Pancreas (tissue), 10 donors: ENCODE measurements around the gene TARS2. TPM values are rescaled to one million over a fixed set of nuclear protein-coding genes. Genes with fewer than 3 reads are reported as not detected.

Experiments
- ATAC-seq, 4 donors: fragments of 200-7000 bp; cut with Tn5 transposase; one replicate each; pipeline versions ENCODE4 v1.8.0 to v1.9.1; 2020; ENCODE audit warnings: mild to moderate bottlenecking in 4 of 4, moderate library complexity in 4 of 4
- DNase-seq, 6 donors: peaks; one replicate each; pipeline ENCODE4 v3.0.0-alpha.2; 2020
- FAIRE-seq: peaks from 2 replicates; lab custom pipeline; 2012; peaks lifted over from hg19 to GRCh38; lab: Jason Lieb, UNC
- H3K27ac ChIP-seq, 4 donors: fragments of 200-600 bp; sonication (generic); 1 replicate in 3 of 4; 2 replicates in 1 of 4; pipeline versions ENCODE4 v1.5.0 to v1.8.0; 2020
- H3K27me3 ChIP-seq, 4 donors: fragments of 200-600 bp; one replicate each; pipeline ENCODE4 v1.8.0; 2021
- H3K36me3 ChIP-seq, 3 donors: fragments of 200-600 bp; sonication (generic) in 1 of 3; one replicate each; pipeline versions ENCODE4 v1.5.0 to v1.8.0; 2020 to 2021
- H3K4me1 ChIP-seq, 3 donors: fragments of 200-600 bp; one replicate each; pipeline ENCODE4 v1.8.0; 2021
- H3K4me3 ChIP-seq, 4 donors: fragments of 200-600 bp; sonication (generic) in 2 of 4; one replicate each; pipeline versions ENCODE4 v1.5.0 to v1.8.0; 2020 to 2021
- H3K9me3 ChIP-seq, 4 donors: fragments of 200-600 bp; one replicate each; pipeline ENCODE4 v1.8.0; 2021
- CTCF ChIP-seq, 4 donors: fragments of 200-600 bp; sonication (generic) in 3 of 4; IDR thresholded peaks; one replicate each; pipeline versions ENCODE4 v1.5.0 to v1.8.0; 2021; ENCODE audit warnings: antibody characterized with exemption in 4 of 4
- WGBS, 2 donors: extraction: QIAGEN DNeasy Blood & Tissue Kit; methylation state at CpG; one replicate each; pipeline ENCODE4 v1.1.7; 2013; 5-methylcytosine and 5-hydroxymethylcytosine counted together
- intact Hi-C, 3 donors: fragments of 100-400 bp; cut with DNase I; formaldehyde crosslinking; loops; one replicate each; pipeline versions ENCODE4 v1.11.1 to v1.14.2; 2022
- polyA plus RNA-seq, 2 donors: library from polyadenylated mRNA; stranded (reverse); fragments of 200-250 nt; gene quantifications; one replicate each; pipeline ENCODE4 v1.2.3, GENCODE V29; 2013
- total RNA-seq, 6 donors: library from RNA; stranded (reverse); fragmentation: NEBNext Ultra II Directional in 4 of 6; extraction: Animal tissue kit (Norgen Biotek cat#: 25700) in 4 of 6; gene quantifications; one replicate each; pipeline versions ENCODE4 v1.2.1 to v1.2.4, GENCODE V29; 2021 to 2023
- donor health status: healthy with polysubstance abuse.
- donor health status: DM: no; HTN: no; CAD: no; lungs with moderate emphysema.
- donor health status: DM: no; HTN: no; CAD: no.
- donor health status: control.
- donor health status: control.
- donor health status: Bipolar disorder and iron deficiency.
- donor health status: DM: yes; HTN: yes; CAD: no.
- donor health status: DM: no; HTN: no; CAD: no.
- donor health status: DM: no; HTN: no; CAD: no.
- donor health status: DM: yes; HTN: yes; CAD: no.

The TARS2 gene
- total and polyA plus RNA-seq, 8 donors = 6.9 to 13.6 (median 9.8) TPM

- no peaks in the 10 kb centered on the region for H3K27me3 ChIP-seq
- no peak overlapping the region for H3K27ac ChIP-seq
- no peaks in the 10 kb centered on the region for H3K9me3 ChIP-seq
- ATAC-seq (no peak), DNase-seq (peak in 5 of 6 donors; percentile 42 to 77 (median 71)), FAIRE-seq (no peak)
- intact Hi-C loops = no loop called here
- whole genome bisulfite sequencing, 2 donors = 33 to 46% methylated on average over 12 of the region's 12 CpGs
- H3K4me3 ChIP-seq = no peak overlapping the region
- peaks cover 0 to 4% (median 0%) of the 10 kb centered on the region in 3 donors for H3K36me3 ChIP-seq
- TF ChIP-seq CTCF (IDR thresholded peaks at IDR 0.05) = no peak
- peaks cover 0 to 6% (median 4%) of the 10 kb centered on the region in 3 donors for H3K4me1 ChIP-seq
These were observed 24.3 kb downstream of the TARS2 start for GRCh38 chr1:150511551-150511950.

GRCh38 chr1:150511985-150512660, 24.9 kb downstream of the TARS2 start:
- intact Hi-C loops = no loop called here
- Histone ChIP-seq H3K4me1 (peaks cover 0 to 7% (median 4%) of the 10 kb centered on the region in 3 donors), H3K4me3 (no peak overlapping the region), H3K27ac (no peak overlapping the region), H3K27me3 (no peaks in the 10 kb centered on the region), H3K36me3 (no peaks in the 10 kb centered on the region), H3K9me3 (no peaks in the 10 kb centered on the region)
- no peak for ATAC-seq
- no peak for FAIRE-seq
- peak in 1 of 6 donors; percentile 49 for DNase-seq
- WGBS, 2 donors = 86 to 88% methylated on average over 17 of the region's 17 CpGs
- no peak for TF ChIP-seq CTCF (IDR thresholded peaks at IDR 0.05)

GRCh38 chr1:150512846-150513245, 25.6 kb downstream of the TARS2 start:
- peak in 1 of 6 donors; percentile 10 for DNase-seq
- Histone ChIP-seq H3K9me3 (no peaks in the 10 kb centered on the region), H3K4me1 (peaks cover 0 to 7% (median 4%) of the 10 kb centered on the region in 3 donors), H3K27ac (no peak overlapping the region), H3K27me3 (no peaks in the 10 kb centered on the region), H3K4me3 (no peak overlapping the region), H3K36me3 (no peaks in the 10 kb centered on the region)
- intact Hi-C loops = no loop called here
- TF ChIP-seq CTCF (IDR thresholded peaks at IDR 0.05) = no peak
- ATAC-seq = no peak
- no peak for FAIRE-seq
- WGBS, 2 donors = 77 to 85% methylated on average over 2 of the region's 2 CpGs

GRCh38 chr1:150513351-150513791, 26.2 kb downstream of the TARS2 start:
- no peak for FAIRE-seq
- peak in 1 of 6 donors; percentile 19 for DNase-seq
- H3K4me3 ChIP-seq = no peak overlapping the region
- no peak overlapping the region for H3K27ac ChIP-seq
- 84 to 88% methylated on average over 7 of the region's 7 CpGs for whole genome bisulfite sequencing, 2 donors
- intact Hi-C loops = no loop called here
- no peak for ATAC-seq
- no peaks in the 10 kb centered on the region for H3K9me3 ChIP-seq
- H3K27me3 ChIP-seq = no peaks in the 10 kb centered on the region
- peaks cover 0 to 7% (median 4%) of the 10 kb centered on the region in 3 donors for H3K4me1 ChIP-seq
- no peaks in the 10 kb centered on the region for H3K36me3 ChIP-seq
- no peak for TF ChIP-seq CTCF (IDR thresholded peaks at IDR 0.05)

- Histone ChIP-seq H3K4me3 (no peak overlapping the region), H3K36me3 (no peaks in the 10 kb centered on the region), H3K27me3 (no peaks in the 10 kb centered on the region), H3K9me3 (no peaks in the 10 kb centered on the region), H3K27ac (no peak overlapping the region), H3K4me1 (peaks cover 0 to 7% (median 4%) of the 10 kb centered on the region in 3 donors)
- FAIRE-seq = no peak
- intact Hi-C loops = no loop called here
- ATAC-seq = no peak
- no peak for TF ChIP-seq CTCF (IDR thresholded peaks at IDR 0.05)
- DNase-seq = peak in 1 of 6 donors; percentile 45
- WGBS, 2 donors = 85 to 88% methylated on average over 9 of the region's 9 CpGs
These were observed 27.0 kb downstream of the TARS2 start for GRCh38 chr1:150514260-150514659.
